Measurements from ENCODE around the gene DDA1.
A peak's percentile ranks its signal among the peaks of the same experiment; 100 is the strongest.

DDA1 gene

DNA sequence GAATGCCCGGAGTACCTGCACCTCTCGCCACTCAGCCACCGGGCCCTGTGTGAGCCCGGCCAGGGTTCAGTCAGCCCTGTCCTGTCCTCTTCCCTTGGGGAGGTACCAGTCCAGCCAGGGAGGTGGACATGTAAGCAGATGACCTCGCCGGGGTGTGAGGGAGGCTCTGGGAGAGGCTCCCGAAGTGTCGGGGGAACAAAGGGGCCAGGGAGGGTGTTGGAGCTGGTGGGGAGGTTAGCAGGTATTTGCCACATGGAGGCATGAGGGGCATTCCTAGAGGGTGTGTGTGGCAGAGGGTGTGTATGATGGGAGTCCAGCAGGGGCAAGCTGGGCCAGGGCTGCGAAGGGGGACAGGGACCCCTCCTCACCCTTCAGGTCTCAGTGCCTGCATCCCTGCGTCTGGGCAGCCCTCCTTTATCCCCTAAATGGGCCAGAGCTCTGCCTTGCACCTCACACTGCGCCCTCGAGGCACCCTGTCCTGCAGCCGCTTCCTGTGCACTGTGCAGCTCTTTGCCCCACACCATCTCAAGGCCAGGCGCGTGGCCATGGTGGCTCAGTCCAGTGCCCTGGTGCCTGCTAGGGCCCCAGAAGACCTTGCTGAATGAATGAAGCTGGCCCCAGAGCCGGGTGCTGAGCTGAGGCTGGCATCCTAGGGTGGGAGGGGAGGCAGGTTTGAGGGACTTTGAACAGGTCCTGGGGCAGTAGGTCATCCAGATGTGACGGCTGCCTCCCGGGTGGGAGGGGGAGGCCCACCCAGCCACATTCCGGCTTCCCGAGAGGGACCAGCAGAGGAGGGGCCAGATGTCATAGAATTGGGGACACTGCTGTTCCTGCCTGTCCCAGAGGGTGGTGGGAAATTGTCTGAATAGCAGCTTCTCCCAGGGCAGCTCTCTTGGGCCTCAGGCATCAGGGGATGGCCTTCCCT is 3.1 kb downstream of the DDA1 start:
- no peak for DNase-seq

DNA sequence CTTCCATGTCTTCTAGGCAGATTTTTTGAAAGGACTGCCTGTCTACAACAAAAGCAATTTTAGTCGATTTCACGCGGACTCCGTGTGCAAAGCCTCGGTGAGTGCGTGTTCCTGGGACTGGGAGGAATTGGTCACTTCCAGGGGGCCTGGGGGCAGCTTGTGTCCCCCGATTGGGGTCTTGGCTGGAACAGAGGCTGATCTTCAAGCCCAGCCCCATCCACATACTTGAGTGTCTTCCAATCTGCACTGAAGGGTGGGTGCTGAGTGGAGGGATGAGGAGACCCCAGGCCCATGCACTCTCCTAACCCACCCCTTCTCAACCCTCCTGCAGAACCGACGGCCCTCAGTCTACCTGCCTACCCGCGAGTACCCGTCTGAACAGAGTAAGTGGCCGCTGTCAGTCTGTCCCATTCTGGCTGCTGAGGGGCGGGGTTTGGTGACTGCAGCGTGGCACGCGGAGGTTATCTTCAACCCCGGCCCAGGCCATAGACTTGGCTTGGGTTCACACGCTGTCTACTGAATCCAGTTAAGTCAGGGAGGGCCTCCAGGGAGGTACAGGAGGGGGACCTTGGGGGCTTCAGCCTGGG is 4.7 kb downstream of the DDA1 start:
- no peak for DNase-seq

DNA sequence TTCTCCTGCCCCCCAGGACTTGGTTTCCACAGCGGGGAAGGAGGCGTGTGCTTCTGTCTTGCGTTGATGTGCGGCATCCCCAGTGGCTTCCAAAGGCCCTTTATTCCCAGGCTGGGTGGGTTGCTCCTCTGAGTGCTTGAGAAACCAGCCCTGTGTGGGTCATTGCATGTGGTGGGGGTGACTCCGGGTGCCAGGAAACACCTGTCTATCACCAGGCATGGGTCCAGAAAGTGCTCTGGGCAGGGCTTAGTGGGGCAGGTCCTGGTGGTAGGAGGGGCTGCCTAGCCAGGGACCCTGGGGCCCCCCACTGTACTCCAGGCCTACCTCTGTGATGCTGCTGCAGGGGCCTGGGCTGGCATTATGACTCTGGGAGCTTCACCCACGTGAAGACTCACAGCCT is 9.6 kb downstream of the DDA1 start:
- no peak for DNase-seq

DNA sequence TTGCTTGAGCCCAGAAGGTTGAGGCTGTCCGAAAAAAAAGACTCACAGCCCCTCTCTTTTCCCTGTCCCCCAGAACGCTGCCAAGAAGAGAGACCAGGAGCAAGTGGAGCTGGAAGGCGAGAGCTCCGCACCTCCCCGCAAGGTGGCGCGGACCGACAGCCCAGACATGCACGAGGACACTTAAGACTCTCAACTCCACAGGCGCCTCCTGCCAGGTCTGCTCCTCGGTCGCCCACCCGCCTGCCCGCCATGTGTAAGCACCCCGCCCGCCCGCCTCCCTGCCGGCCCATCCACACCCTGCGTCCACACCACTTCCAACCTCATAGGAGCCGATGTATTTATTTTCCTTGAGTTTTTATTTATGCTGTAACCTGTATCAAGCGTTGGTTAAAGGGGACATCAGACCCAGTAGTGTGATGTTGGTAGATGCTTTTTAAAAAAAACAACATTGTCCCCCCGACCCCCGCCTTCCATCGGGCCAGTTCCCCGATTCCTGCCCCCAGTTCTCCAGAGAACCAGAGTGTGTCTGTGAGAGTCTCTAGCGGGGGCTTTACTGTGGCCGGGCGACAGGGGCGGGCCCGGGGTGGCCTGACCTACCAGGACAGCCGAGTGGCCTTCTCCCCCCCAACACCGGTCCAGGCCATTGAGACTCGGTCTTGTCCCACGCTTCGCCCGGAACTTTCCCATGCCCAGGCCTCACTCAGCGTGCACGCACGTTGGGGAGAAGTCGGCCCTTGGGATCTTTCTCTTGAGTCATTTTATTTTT is 10.3 kb downstream of the DDA1 start:
- no peak for DNase-seq

DNA sequence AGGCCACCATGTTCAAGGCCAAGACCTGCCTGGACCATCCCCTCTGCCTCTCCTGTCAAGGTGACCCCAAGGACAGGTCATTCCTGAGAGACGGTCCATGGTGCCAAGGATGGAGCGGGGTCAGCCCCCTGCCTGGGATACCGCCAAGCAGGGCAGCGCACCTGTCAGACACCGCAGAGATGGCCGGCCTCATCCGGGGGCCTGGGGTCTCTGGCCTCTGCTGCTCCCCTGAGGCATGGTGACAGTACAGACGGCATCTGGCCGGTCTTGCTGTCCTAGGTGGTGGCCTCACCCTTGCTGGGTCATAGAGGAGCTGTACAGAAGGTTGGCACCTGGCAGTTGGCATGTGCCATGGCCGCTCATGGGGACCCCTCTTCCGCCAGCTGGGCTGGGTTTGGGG is 11.1 kb downstream of the DDA1 start:
- no peak for DNase-seq

DNA sequence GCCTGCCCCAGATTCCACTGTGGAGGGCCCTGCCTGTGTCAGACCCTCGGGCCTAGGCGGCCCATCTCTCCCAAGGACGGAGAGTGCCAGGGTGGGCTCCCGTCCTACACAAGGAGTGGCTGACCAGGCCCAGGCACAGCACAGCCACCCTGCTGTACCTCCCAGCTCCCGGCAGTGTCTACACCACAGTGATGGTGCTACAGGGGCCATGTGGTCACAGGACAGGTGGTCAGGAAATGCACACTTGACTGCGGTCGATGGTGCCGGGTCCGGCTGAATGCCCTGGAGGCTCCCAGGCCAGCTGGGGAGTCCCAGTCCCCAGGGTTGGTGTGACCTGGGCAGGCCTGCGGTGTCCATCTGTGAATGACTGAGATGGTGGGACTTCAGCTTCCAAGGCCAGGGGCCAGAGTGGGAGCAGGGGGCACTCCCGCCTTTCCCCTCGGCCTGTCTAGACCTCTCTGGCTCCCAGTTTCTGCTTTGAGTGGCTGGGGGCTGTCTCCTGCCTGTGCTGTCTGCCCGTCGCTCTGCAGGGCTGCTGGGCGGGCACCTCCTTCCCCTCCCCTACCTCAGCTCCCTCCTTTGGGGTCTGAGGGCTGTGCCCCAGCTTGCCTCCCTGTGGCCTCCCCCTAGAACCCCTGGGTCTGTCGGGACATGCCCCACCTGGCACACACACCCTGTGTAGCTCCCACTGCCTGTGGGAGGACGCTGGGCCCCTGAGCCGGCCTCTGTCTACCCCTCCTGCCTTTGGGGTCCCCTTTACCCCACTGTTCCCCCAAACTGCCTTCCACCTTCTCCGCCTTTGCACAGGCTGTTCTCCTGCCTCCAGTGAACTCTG is 12.5 kb downstream of the DDA1 start:
- DNase-seq = no peak

DNA sequence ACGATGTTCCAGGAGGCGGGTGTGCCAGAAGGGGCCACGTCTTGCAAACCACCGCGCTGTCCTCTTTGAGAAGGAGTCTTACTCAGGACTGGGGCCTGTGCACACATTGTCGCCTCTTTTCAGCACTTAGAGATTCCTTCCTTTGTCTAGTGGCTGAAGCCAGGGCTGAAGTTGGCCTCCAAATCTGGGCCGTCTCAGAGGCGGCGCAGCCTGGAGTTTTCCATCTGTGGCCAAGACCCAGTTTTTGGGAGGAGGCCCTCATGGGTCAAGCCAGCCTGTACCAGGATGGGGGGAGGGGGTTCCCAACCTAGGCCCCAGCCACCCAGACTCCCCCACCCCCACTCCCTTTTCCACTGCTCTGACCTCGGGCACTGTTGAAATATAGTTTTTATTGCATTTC is 13.5 kb downstream of the DDA1 start:
- no peak for DNase-seq

DNA sequence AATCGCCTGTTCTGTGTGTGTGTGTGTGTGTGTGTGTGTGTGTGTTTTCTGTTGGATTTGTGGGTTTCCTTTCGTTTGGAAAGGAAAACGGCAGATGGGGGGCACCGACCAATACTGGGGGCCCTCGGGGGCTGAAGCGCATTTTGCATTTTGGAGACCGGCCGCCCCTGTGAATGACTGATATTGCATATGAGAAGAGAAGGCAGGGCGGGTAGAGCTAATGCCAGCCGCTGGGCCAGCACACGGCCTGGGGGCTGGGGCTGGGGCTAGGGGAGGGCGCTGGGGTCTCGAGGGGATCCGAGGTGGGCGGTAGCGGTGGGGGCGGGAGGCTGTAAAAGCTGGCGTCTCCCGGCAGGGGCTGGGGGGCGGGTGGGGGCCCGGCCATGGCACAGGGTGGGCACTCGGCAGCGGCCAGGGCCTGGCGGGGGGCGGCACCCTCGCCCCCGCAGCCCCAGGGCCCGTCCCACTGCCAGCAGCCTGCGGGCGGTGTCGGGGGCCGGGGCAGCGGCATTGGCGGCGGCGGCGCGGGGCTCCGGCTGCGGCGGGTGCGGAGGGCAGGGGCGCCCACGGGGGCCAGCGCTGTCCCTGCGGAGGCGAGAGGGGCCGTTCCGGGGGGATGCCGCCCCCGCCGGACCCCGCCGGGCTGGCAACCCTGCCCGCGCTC is 14.1 kb downstream of the DDA1 start:
- DNase-seq = peak in 1 of 3 donors; percentile 26

DNA sequence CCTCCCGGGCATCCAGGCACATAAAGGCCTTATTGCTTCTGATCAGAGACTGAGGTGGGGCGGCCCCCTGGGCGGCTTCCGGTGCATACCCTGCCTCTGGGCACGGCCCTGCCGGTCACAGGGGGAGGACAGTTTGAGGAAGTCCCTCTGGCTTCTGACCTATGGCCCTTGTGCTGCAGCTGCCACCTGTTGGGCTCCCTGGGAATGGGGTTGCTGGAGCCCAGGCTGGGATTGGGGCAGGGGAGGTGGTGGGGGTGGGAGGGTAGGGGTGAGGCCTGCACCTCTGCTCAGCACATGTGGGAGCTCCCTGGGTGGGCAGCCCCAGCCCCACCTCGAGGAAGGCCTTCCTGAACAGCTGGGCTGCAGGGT is 14.6 kb downstream of the DDA1 start:
- peak; percentile 34 to 65 (median 52) for DNase-seq

DNA sequence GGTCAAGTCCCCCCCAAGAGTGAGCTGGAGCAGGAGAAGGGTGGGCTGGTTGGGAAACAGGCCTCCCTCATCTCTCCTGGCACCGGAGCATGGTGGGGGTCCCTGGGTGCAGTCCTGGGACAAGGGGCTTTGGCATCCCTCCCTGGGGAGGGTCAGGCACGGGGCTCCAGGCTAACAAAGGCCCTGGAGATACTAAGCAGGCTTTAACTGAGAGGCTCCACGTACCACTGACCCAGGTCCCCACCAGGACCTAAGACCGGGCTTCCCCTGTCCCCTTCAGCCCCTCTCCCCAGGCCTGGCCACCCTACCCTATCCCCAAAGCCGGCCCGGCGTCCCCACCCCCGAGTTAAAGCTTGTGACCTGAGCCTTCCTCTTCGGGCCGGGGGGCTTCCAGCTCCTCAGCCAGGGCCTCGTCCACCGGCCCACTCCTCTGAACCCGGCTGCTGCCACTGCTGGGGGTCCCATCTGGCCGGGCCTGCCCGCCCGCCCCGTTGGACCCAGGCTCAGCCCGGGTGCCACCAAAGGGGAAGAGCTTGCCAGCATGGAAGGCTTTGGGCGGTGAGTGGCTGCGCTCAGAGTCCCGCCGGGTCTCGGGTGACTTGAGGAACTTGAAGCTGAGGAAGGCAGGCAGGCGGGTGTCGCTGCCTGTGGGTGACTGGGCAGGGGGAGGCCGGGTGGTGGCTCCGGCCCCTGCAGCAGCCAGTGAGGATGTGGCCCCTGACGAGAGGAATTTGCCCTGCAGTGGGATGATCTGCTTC is 15.2 kb downstream of the DDA1 start:
- DNase-seq = no peak

DNA sequence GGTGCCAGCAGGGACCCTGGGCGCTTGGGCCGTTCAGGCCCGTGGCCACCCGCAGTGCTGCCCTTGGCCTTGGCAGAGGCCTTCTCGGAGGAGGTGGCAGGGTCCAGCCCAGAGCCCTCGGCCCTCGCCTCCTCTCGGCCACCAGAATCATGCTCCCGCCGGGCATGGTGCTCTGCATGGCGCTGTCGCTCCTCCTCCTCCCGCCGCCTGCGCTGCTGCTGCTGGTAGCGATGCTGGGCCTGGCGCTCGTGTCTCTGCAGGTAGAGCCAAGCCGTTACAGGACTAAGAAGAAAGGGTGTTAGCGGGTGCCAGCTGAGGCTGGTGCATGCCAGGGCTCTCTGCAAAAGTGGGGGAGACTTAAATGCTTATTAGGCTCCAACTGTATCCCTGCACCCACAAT is 15.8 kb downstream of the DDA1 start:
- no peak for DNase-seq

DNA sequence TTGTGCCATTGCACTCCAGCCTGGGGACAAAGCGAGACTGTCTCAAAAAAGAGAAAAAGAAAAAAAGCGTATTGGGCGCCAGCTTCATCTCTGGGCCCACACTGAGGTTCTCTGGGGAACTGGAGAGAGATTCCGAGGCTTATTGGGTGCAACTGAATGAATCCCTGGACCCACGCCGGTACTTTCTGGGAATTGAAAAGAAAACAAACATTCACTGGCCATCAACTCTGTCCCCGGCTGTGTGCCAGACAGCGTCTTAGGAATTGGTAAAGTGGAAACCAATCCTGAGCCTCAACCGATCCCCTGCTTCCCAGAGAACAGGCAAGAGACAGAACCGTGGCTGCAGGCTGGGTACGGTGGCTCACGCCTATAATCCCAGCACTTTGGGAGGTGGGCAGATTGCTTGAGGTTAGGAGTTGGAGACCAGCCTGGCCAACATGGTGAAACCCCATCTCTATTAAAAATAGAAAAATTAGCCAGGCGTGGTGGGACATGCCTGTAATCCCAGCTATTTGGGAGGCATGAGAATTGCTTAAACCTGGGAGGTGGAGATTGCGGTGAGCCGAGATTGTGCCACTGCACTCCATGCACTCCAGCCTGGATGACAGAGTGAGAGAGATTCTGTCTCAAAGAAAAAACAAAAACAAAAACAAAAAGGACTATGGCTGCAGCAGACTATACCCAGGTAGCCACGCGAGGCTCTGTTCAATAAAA is 16.7 kb downstream of the DDA1 start:
- no peak for DNase-seq

DNA sequence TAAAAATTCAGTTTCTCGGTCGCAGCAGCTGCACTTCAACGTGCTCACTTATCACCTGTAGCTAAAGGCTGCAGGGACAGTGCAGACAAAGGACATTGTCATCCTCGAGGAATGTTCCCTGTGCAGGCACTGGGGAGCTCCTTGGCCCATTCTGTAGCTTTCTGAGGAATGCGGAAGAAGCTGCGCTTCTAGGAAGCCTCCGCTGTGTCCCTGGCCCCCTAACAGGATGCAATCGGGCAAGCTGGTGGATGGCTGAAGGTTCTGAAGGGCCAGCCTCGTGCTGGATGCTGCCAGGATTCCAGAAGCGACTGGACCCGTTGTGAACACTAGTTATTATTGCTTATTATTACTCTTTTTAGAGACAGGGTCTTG is 17.2 kb downstream of the DDA1 start:
- DNase-seq = no peak

DNA sequence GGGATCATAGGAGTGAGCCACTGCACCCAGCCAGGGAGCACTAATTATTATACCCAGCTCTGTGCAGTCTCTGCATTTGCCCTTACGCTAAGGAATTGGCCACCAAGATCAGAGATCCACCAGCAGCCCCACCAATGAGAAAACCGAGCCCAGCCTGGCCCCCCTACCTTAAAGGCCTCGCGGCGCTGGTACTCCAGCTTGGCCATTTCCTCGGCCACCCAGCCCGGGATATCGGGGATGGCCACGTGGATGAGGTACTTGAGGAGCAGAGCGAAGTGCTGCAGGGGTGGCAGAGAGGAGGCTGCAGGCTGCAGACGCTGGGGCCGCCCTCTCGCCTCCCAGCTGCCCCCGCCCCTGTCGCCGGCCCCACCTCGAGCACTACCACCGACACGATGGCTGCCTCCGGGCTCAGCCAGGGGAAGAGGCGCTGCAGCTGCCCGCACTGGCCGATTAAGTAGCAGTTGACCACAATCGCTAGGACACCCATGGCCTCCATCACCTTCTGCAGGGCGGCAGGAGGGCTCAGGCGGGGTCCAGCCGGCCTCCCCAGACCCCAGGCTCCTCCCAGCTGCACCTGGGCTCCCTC is 17.8 kb downstream of the DDA1 start:
- no peak for DNase-seq

DNA sequence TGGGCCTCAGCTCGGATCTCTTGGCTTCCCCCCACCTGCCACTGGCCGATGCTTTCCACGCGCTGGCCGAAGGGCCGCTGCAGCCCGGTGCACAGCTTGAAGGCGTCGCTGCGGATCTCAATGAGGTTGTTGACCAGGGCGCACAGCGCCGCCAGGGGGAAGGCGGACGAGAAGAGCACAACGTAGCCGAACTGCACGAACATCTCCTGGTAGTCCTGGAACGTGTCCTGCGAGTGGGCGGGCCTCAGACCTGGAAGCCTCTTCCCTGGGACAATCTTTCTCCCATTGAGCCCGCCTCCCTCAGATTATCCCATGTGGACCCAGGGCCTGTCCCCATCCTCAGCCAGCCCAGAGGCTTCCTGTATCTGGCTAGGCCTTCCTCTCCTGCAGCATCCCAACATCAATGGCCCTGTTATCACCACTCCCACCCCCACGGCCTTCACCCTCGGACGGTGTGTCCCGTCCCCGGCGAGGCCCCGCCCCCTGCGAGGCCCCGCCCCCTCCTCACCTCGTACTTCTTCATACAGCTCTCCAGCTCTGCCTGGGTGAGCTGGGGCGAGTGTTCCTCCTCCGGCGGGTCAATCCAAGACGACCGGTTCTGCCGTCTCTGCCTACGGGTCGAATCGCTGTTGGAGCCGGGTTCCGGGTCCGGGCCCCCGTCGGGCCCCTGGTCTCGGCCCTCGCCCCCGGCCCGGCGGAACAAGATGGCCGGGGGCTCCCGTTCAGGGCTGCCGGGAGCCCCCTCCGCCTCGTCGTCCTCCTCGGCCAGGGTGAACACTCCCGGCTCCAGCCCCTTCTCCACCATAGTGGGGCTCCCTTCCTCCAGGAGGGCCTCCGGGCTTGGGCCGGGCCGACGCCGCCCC is 18.5 kb downstream of the DDA1 start:
- peak; percentile 41 to 76 (median 53) for DNase-seq

DNA sequence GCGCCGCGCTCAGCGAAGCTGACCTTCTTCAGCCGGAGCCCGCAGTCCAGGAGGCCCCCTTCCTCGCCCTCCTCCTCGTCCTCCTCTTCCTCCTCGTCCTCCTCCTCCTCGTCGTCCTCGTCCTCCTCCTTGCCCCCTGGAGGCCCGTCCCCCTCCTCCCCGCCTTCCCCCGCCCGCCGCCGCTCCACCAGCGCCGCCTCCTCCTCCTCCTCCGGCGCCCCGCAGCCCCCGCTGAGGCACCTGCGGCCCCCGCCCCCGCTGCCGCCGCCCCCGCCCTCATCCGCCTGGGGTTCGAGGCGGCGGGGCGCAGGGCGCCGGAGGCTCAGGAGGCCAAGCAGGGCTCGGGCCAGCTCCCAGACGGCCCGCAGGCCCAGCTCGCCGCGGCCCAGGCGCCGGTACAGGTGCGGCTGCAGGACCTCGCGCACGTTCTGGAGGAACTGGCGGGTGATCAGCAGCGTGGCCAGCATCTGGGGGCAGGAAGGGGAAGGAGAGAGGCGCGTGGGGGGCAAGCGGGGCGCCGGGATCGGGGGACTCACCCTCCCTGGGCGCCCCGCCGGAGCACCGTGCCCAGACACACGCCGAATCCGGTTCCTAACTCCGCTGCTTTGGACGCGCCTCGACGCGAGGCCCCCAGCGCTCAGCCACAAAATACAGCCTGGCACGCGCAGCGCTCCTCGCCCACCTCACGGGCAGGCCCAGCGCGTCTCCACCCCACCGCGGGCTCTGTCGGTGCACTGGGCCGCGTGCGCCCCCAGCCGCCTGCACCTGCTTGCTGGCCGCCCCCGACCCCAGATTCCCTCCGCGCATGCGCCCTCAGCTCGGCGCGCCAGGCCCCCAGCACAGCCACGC is 19.4 kb downstream of the DDA1 start:
- no peak for DNase-seq

DNA sequence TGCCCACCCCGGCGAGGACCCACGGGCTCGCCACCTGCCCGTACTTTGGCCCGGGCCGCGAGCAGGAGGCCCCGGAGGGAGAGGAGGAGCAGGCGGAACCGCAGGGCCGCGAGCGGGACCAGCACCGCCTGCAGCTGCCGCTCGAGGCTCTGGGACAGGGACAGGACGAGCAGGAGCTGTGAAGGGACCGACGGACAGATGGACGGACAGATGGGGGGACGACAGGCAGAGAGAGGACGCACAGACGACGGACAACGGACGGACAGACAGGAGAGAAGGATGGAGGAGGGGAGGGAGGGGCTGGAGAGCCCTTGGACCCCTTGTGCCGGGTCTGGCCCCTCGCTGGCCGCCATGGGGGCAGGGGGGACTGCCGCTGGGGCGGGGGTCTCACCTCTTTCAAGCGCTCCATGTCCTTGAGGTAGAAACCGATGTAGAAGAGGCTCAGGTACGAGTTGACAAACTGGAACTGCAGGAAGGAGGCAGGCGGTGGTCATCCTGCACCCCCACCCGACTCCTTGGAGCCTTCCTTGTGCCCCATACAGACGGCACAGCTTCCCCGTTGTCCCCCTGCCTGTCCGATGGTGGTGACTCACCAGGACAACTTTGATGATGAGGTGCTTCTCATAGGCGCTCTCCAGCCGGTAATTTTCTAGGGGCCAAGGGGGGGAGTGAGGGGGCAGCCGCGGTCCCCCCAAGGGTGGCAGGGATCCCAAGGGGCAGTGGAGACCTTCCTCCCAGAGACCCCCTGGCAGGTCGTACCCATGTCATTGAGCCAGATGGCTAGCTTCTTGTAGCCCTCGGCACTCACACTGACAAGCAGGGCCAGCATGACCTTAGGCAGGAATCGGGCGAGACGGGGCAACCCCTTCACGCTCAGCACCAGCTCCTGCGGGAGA is 20.3 kb downstream of the DDA1 start:
- DNase-seq = peak in 1 of 3 donors; percentile 22

Measured in suppressor macrophage treated with lipopolysaccharide for 1 hour (primary cell).